Measurements from ENCODE around the gene PRPF19. TPM values are rescaled to one million over a fixed set of nuclear protein-coding genes. Genes with fewer than 3 reads are reported as not detected.

PRPF19 gene
- total RNA-seq, 1 donor from 2014 or later = 61.9 TPM

DNA sequence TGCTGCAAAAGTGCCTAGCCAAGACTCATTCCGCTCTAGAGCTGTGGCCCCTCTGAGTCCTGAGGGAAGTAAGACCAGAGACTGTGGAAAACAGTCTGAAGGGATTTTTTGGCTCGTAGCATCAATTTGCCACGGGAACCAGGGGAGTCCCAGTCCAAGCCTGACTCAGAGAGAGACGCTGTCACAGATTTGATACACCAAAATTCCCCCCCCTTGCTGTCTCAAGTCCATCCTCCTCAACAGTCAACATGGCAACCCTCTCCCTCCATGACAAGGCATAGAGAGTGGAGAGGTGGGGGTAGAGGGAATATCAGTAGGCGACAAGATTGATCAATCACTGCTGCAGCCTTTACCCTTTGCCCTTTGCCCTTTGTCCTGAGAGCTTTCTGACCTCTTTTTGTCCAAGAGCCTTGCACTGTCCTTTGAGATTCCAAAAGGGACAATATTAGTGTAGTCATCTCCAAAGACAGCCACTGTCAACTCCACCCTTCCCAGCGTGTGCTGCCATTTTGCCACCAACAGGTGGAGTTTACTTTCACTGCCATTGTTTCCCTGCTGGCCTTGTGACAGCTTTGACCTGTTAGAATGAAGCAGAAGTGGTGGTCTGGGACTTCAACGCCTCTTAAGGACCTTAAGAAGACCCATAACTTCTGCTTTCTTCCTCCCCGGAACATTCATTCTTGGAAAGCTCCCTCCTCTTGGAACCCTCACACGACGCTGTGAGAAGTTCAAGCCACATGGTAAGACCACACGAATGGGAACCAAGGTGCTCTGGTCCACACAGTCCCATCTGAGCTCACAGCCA is 38.3 kb upstream of the PRPF19 start:
- no peak overlapping the region for H3K4me3 Mint-ChIP-seq (ENCODE audit: unreplicated experiment)
- Histone ChIP-seq H3K79me2 (ENCODE audit: insufficient read depth, low read length) (no peaks in the 10 kb centered on the region), H3K4me1 (ENCODE audit: insufficient read depth, low read length) (no peaks in the 10 kb centered on the region), H4K20me1 (ENCODE audit: insufficient read depth, low read length) (no peaks in the 10 kb centered on the region), H3K36me3 (ENCODE audit: insufficient read depth, low read length) (no peaks in the 10 kb centered on the region), H3K27ac (ENCODE audit: low read depth, low read length) (no peak overlapping the region), H3K9me3 (ENCODE audit: insufficient read depth, low read depth, low read length) (no peaks in the 10 kb centered on the region), H2AFZ (ENCODE audit: low read depth, low read length) (no peak overlapping the region), H3K9ac (ENCODE audit: low read length) (no peak overlapping the region), H3K27me3 (ENCODE audit: insufficient read depth, low read length) (peaks cover 18% of the 10 kb centered on the region), H3K4me3 (ENCODE audit: insufficient read depth, low read depth, low read length) (no peak overlapping the region), H3K4me2 (ENCODE audit: low read length) (no peak overlapping the region)
- no peak for FAIRE-seq
- no peaks in the 10 kb centered on the region for H3K9me3 Mint-ChIP-seq (ENCODE audit: unreplicated experiment)
- TF ChIP-seq EZH2 (IDR thresholded peaks at IDR 0.05; ENCODE audit: insufficient read depth, low read length) = no peak
- TF ChIP-seq, protein P1, sequence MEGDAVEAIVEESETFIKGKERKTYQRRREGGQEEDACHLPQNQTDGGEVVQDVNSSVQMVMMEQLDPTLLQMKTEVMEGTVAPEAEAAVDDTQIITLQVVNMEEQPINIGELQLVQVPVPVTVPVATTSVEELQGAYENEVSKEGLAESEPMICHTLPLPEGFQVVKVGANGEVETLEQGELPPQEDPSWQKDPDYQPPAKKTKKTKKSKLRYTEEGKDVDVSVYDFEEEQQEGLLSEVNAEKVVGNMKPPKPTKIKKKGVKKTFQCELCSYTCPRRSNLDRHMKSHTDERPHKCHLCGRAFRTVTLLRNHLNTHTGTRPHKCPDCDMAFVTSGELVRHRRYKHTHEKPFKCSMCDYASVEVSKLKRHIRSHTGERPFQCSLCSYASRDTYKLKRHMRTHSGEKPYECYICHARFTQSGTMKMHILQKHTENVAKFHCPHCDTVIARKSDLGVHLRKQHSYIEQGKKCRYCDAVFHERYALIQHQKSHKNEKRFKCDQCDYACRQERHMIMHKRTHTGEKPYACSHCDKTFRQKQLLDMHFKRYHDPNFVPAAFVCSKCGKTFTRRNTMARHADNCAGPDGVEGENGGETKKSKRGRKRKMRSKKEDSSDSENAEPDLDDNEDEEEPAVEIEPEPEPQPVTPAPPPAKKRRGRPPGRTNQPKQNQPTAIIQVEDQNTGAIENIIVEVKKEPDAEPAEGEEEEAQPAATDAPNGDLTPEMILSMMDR (IDR thresholded peaks at IDR 0.05; ENCODE audit: insufficient read depth, low read depth, low read length) = no peak
- no peak for DNase-seq (ENCODE audit: low read depth)
- peaks cover 15% of the 10 kb centered on the region for H3K27me3 Mint-ChIP-seq (ENCODE audit: low read depth, unreplicated experiment)
- no peak overlapping the region for H3K27ac Mint-ChIP-seq (ENCODE audit: unreplicated experiment)
- H3K36me3 Mint-ChIP-seq (ENCODE audit: low read depth, unreplicated experiment) = peaks cover 33% of the 10 kb centered on the region
- H3K4me1 Mint-ChIP-seq (ENCODE audit: low read depth, unreplicated experiment) = peaks cover 11% of the 10 kb centered on the region

DNA sequence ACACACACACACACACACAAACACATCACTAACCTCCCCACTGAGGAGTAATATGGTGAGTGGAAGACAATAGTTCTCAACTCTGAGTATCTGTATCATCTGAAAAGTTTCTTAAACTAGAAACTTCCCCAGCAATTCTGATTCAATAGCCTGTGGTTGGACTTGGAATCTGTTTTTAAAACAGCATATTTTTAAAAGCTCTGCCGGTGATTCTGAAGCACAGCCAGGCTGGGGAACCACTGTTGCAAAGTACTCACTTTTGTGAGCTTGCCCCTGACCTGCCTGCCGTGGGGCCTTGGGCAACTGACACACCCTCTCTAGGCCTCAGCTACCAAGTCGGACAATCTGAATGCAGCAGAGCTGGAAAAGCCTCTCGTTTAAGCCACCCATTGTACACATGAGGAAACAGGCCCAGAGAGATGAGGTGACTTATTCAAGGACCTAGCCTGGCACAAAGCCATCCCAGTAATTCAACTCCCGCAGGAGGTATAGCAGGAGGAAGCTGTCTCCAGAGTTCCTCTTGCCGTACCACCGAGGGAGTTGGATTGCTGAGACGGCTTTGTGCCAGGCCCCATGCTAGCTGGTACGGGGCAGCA is 36.7 kb upstream of the PRPF19 start:
- H3K9me3 Mint-ChIP-seq (ENCODE audit: unreplicated experiment) = no peaks in the 10 kb centered on the region
- H3K9me3 ChIP-seq (ENCODE audit: insufficient read depth, low read depth, low read length) = no peaks in the 10 kb centered on the region
- H3K4me1 Mint-ChIP-seq (ENCODE audit: low read depth, unreplicated experiment) = peaks cover 4% of the 10 kb centered on the region
- no peaks in the 10 kb centered on the region for H3K79me2 ChIP-seq (ENCODE audit: insufficient read depth, low read length)
- H3K27ac ChIP-seq (ENCODE audit: low read depth, low read length) = no peak overlapping the region
- H3K4me3 ChIP-seq (ENCODE audit: insufficient read depth, low read depth, low read length) = no peak overlapping the region
- H3K36me3 ChIP-seq (ENCODE audit: insufficient read depth, low read length) = no peaks in the 10 kb centered on the region
- no peaks in the 10 kb centered on the region for H3K4me1 ChIP-seq (ENCODE audit: insufficient read depth, low read length)
- H3K27me3 Mint-ChIP-seq (ENCODE audit: low read depth, unreplicated experiment) = peaks cover 13% of the 10 kb centered on the region
- no peak for DNase-seq (ENCODE audit: low read depth)
- no peaks in the 10 kb centered on the region for H4K20me1 ChIP-seq (ENCODE audit: insufficient read depth, low read length)
- H2AFZ ChIP-seq (ENCODE audit: low read depth, low read length) = no peak overlapping the region
- TF ChIP-seq EZH2 (IDR thresholded peaks at IDR 0.05; ENCODE audit: insufficient read depth, low read length) = no peak
- TF ChIP-seq, protein P1 (IDR thresholded peaks at IDR 0.05; ENCODE audit: insufficient read depth, low read depth, low read length) = no peak
- no peak for FAIRE-seq
- H3K4me2 ChIP-seq (ENCODE audit: low read length) = no peak overlapping the region
- H3K27ac Mint-ChIP-seq (ENCODE audit: unreplicated experiment) = no peak overlapping the region
- peaks cover 15% of the 10 kb centered on the region for H3K27me3 ChIP-seq (ENCODE audit: insufficient read depth, low read length)
- no peak overlapping the region for H3K4me3 Mint-ChIP-seq (ENCODE audit: unreplicated experiment)
- peaks cover 30% of the 10 kb centered on the region for H3K36me3 Mint-ChIP-seq (ENCODE audit: low read depth, unreplicated experiment)
- no peak overlapping the region for H3K9ac ChIP-seq (ENCODE audit: low read length)

DNA sequence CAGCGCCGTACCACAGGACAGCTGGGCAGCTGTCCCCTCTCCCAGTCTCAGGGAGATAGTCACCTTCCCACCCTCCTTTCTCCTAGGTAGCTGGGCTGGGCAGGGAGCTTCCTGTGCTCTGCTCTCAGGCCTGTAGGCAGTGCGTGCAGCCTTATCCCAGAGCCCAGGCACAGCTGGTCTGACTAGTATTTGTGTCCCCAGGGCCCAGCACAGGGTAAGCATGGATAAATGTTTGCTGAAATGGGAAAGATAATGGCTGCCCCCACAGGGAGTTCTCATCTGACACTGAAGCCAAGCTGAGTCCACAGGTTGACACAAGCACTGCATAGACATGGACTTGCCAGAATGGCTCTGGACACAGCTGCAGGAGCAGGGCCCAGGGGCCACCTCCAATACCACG is 35.8 kb upstream of the PRPF19 start:
- H3K9ac ChIP-seq (ENCODE audit: low read length) = no peak overlapping the region
- H3K4me1 Mint-ChIP-seq (ENCODE audit: low read depth, unreplicated experiment) = peaks cover 4% of the 10 kb centered on the region
- peaks cover 15% of the 10 kb centered on the region for H3K27me3 ChIP-seq (ENCODE audit: insufficient read depth, low read length)
- H3K36me3 Mint-ChIP-seq (ENCODE audit: low read depth, unreplicated experiment) = peaks cover 30% of the 10 kb centered on the region
- DNase-seq (ENCODE audit: low read depth) (no peak), FAIRE-seq (no peak)
- no peak overlapping the region for H3K4me3 ChIP-seq (ENCODE audit: insufficient read depth, low read depth, low read length)
- peaks cover 13% of the 10 kb centered on the region for H3K27me3 Mint-ChIP-seq (ENCODE audit: low read depth, unreplicated experiment)
- H3K4me1 ChIP-seq (ENCODE audit: insufficient read depth, low read length) = no peaks in the 10 kb centered on the region
- H3K27ac Mint-ChIP-seq (ENCODE audit: unreplicated experiment) = no peak overlapping the region
- H3K9me3 ChIP-seq (ENCODE audit: insufficient read depth, low read depth, low read length) = no peaks in the 10 kb centered on the region
- no peak overlapping the region for H3K4me2 ChIP-seq (ENCODE audit: low read length)
- H3K9me3 Mint-ChIP-seq (ENCODE audit: unreplicated experiment) = no peaks in the 10 kb centered on the region
- no peak overlapping the region for H3K27ac ChIP-seq (ENCODE audit: low read depth, low read length)
- H3K4me3 Mint-ChIP-seq (ENCODE audit: unreplicated experiment) = no peak overlapping the region
- H4K20me1 ChIP-seq (ENCODE audit: insufficient read depth, low read length) = no peaks in the 10 kb centered on the region
- H3K36me3 ChIP-seq (ENCODE audit: insufficient read depth, low read length) = no peaks in the 10 kb centered on the region
- H2AFZ ChIP-seq (ENCODE audit: low read depth, low read length) = no peak overlapping the region
- no peak for TF ChIP-seq EZH2 (IDR thresholded peaks at IDR 0.05; ENCODE audit: insufficient read depth, low read length)
- TF ChIP-seq, protein P1 (IDR thresholded peaks at IDR 0.05; ENCODE audit: insufficient read depth, low read depth, low read length) = no peak
- no peaks in the 10 kb centered on the region for H3K79me2 ChIP-seq (ENCODE audit: insufficient read depth, low read length)

Data from astrocyte (in vitro differentiated cells and primary cell).